Measurements from ENCODE around the gene SAMD3.

- TF ChIP-seq CTCF (IDR thresholded peaks at IDR 0.05) (no peak), POLR2AphosphoS5 (IDR thresholded peaks at IDR 0.05) (no peak), EP300 (IDR thresholded peaks at IDR 0.05) (no peak), POLR2A (IDR thresholded peaks at IDR 0.05) (no peak)
Measured at GRCh38 chr6:130138116-130138908, 84.4 kb downstream of the SAMD3 start.
